ENCODE results near the gene MRPL54. TPM values are rescaled to one million over a fixed set of nuclear protein-coding genes. Genes with fewer than 3 reads are reported as not detected.

Gene MRPL54
- polyA plus RNA-seq, 1 donor (not counting 4 experiments of a cell fraction or from before 2014, with no cell fraction given): 27.0 TPM

- Histone ChIP-seq H3K79me2 (ENCODE audit: control insufficient read depth, insufficient read depth, low read length) (no peaks in the 10 kb centered on the region), H3K9me3 (ENCODE audit: control insufficient read depth, low read depth, low read length) (no peaks in the 10 kb centered on the region), H3K36me3 (ENCODE audit: control insufficient read depth in 2 of 2, extremely low read depth in 1 of 2, insufficient read depth in 2 of 2, low read length in 2 of 2) (no peaks in the 10 kb centered on the region), H3K9ac (ENCODE audit: control insufficient read depth, extremely low read depth, insufficient read depth, low read length) (no peak overlapping the region), H3K4me2 (ENCODE audit: control insufficient read depth, extremely low read depth, insufficient read depth, low read depth, low read length) (no peak overlapping the region), H4K20me1 (ENCODE audit: control insufficient read depth, extremely low read depth, insufficient read depth, low read length) (no peaks in the 10 kb centered on the region), H3K9me1 (ENCODE audit: control insufficient read depth, extremely low read depth, insufficient read depth, low read length) (no peaks in the 10 kb centered on the region), H3K4me1 (ENCODE audit: control insufficient read depth, extremely low read depth, insufficient read depth, low read length) (no peaks in the 10 kb centered on the region), H3K27me3 (ENCODE audit: control insufficient read depth, extremely low read depth, insufficient read depth, low read length) (peaks cover 3% of the 10 kb centered on the region), H3K4me3 (ENCODE audit: control insufficient read depth in 2 of 3, extremely low read depth in 1 of 3, insufficient read depth in 2 of 3, low read depth in 1 of 3, low read length in 3 of 3) (no peak overlapping the region), H3K27ac (ENCODE audit: control insufficient read depth, insufficient read depth, low read length) (no peak overlapping the region), H2AFZ (ENCODE audit: control insufficient read depth, low read length) (no peak overlapping the region)
- dilution Hi-C loops (cut with MboI; ENCODE audit: extremely low pct_ligation_motif_present, low sequenced_read_pairs): no loop called here
- TF ChIP-seq EZH2 (IDR thresholded peaks at IDR 0.05; ENCODE audit: low read length) (no peak), CTCF (optimal IDR thresholded peaks at IDR 0.05 in 1 of 3, IDR thresholded peaks at IDR 0.05 in 1 of 3, conservative IDR thresholded peaks at IDR 0.05 in 1 of 3; ENCODE audit: extremely low read depth in 1 of 3, insufficient read depth in 2 of 3, low read length in 3 of 3) (no peak)
- DNase-seq (ENCODE audit: low read depth, low spot score) (no peak), FAIRE-seq (no peak)
Measured at GRCh38 chr19:3734310-3734600, 28.2 kb upstream of the MRPL54 start.

- FAIRE-seq: no peak
- Histone ChIP-seq H2AFZ (ENCODE audit: control insufficient read depth, low read length) (no peak overlapping the region), H3K9me1 (ENCODE audit: control insufficient read depth, extremely low read depth, insufficient read depth, low read length) (no peaks in the 10 kb centered on the region), H3K79me2 (ENCODE audit: control insufficient read depth, insufficient read depth, low read length) (no peaks in the 10 kb centered on the region), H3K27ac (ENCODE audit: control insufficient read depth, insufficient read depth, low read length) (no peak overlapping the region), H3K36me3 (ENCODE audit: control insufficient read depth in 2 of 2, extremely low read depth in 1 of 2, insufficient read depth in 2 of 2, low read length in 2 of 2) (no peaks in the 10 kb centered on the region), H3K9me3 (ENCODE audit: control insufficient read depth, low read depth, low read length) (no peaks in the 10 kb centered on the region), H3K4me1 (ENCODE audit: control insufficient read depth, extremely low read depth, insufficient read depth, low read length) (no peaks in the 10 kb centered on the region), H3K27me3 (ENCODE audit: control insufficient read depth, extremely low read depth, insufficient read depth, low read length) (peaks cover 3% of the 10 kb centered on the region), H3K4me3 (ENCODE audit: control insufficient read depth in 2 of 3, extremely low read depth in 1 of 3, insufficient read depth in 2 of 3, low read depth in 1 of 3, low read length in 3 of 3) (no peak overlapping the region), H3K9ac (ENCODE audit: control insufficient read depth, extremely low read depth, insufficient read depth, low read length) (no peak overlapping the region), H3K4me2 (ENCODE audit: control insufficient read depth, extremely low read depth, insufficient read depth, low read depth, low read length) (no peak overlapping the region), H4K20me1 (ENCODE audit: control insufficient read depth, extremely low read depth, insufficient read depth, low read length) (no peaks in the 10 kb centered on the region)
- dilution Hi-C loops (cut with MboI; ENCODE audit: extremely low pct_ligation_motif_present, low sequenced_read_pairs): no loop called here
- no peak for DNase-seq (ENCODE audit: low read depth, low spot score)
- TF ChIP-seq CTCF (optimal IDR thresholded peaks at IDR 0.05 in 1 of 3, IDR thresholded peaks at IDR 0.05 in 1 of 3, conservative IDR thresholded peaks at IDR 0.05 in 1 of 3; ENCODE audit: extremely low read depth in 1 of 3, insufficient read depth in 2 of 3, low read length in 3 of 3) (no peak), EZH2 (IDR thresholded peaks at IDR 0.05; ENCODE audit: low read length) (no peak)
Measured at GRCh38 chr19:3736106-3736724, 26.3 kb upstream of the MRPL54 start.

Measured in keratinocyte (primary cell).